ENCODE data around the gene SLC9B2. TPM values are rescaled to one million over a fixed set of nuclear protein-coding genes. Genes with fewer than 3 reads are reported as not detected.
"Not testable (repeated sequence)": the region's sequence is repeated elsewhere in the genome, so short reads cannot be mapped to it uniquely, and the experiment has no call there.

SLC9B2 gene
- total RNA-seq, 1 experiment from 2014 or later: 25.6 TPM

DNA sequence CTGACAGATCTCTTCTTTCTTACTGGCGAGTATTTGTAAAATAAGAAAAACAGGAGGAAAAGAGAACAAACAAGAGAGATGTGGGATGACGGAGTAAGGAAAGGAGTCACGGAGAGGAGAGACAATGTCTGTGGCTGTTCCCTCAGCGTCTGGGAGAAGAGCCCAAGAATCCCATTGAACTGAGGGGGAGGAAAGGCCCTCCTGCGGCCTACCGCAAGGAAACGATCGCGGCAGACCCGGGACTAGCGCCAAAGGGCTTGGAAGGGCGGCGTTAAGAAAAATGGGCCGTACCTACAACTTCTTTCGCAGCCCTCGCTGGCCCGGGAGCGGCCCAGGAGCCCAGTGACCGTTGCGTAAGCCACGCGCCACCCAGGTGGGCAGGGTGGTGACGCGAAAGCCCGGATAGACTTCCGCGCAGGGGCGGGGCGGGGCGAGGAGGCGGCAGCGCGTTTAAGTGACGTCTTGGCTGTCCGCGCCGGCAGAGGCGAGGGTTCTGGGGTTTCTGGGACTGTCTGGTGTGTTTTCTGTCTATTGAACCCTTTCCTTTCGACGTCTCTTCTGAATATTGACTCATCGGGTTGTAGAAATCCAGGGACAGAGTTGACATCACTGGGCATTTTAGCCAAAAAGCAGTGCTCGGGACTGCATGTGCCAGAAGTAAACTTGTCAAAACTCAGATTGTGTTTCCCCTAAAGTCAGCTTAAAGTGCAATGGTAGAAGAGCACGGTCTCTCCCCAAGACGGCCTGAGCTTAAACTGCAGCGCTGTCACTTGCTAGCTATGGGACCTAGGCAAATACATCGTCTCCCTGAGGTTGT is 57.0 kb downstream of the SLC9B2 start, which contains the start of gene SLC9B1:
TSS of gene SLC9B1 (minus strand) at position 398 of the 817 bp plus-strand sequence. CDS start 27,994 bp downstream, outside the sequence.
- peak; percentile 90 for DNase-seq (ENCODE audit: extremely low read depth, low read depth)

DNA sequence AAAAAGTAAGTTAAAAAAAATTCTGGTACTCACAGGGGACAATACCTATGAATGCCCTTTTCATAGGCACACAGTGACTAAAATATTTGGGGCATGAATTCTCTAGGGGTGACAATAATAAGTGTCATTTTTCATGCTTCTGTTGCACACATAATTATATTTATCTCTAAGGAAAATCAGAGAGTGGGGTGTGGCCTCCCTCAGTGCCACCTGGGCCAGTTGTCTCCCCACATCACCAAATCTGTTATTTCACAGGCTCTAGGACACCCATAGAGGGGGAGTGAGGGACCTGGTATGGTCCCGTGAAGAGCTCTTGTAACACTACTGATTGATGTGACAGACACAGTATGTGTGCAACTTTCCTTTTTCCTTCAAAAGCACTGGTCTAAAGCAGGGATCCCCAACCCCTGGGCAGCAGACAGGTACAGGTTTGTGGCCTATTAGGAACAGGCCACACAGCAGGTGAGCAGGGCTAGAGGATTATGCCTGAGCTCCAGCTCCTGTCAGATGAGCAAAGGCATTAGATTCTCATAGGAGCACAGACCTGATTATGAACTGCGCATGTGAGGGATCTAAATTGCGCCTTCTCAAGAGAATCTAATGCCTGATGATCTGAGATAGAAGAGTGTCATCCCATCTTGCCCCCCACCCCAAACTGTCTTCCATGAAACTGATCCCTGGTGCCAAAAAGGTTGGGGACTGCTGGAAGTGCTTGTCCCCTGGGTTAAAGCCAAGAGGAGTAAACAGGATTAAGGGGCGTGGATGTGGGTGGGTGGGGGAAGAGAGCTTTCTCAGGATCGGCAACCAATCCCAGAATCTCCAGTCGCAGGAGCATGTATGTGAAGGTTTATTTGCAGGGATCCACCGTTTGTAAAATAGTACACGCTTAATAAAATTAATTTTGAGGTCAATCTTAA is 57.9 kb downstream of the SLC9B2 start:
- no peak for DNase-seq (ENCODE audit: extremely low read depth, low read depth)

DNA sequence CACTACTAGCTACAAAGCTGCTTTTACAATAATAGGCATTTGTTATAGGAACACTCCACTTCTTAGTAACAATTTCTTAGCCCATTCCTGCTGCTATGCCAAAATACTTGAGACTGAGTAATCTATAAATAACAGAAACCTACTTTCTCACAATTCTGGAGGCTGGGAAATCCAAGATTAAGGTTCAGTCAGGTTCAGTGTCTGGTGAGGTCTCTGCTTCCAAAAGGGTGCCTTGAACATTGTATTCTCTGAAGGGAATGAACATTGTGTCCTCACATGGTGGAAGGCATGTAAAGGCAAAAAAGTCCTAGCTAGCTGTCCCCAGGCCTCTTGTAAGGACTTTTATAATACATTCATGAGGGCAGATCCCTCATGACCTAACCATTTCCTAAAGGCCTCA is 64.0 kb downstream of the SLC9B2 start:
- DNase-seq (ENCODE audit: extremely low read depth, low read depth): no peak

DNA sequence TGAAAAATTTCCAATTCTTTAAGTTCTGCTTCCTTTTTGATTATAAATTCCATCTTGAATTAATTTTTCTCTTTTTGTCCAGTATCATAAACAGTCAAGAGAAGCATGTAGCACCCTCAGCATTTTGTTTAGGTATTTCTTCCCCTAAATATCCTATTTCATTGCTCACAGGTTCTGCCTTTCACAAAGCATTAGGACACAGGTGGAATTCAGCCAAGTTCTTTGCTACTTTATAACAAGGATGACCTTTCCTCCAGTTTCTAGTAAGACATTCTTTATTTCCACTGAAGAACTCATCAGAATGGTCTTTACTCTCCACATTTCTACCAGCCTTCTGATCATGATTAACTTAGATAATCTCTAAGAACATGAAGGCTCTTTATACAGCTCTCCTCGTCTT is 64.5 kb downstream of the SLC9B2 start:
- no peak for DNase-seq (ENCODE audit: extremely low read depth, low read depth)

DNA sequence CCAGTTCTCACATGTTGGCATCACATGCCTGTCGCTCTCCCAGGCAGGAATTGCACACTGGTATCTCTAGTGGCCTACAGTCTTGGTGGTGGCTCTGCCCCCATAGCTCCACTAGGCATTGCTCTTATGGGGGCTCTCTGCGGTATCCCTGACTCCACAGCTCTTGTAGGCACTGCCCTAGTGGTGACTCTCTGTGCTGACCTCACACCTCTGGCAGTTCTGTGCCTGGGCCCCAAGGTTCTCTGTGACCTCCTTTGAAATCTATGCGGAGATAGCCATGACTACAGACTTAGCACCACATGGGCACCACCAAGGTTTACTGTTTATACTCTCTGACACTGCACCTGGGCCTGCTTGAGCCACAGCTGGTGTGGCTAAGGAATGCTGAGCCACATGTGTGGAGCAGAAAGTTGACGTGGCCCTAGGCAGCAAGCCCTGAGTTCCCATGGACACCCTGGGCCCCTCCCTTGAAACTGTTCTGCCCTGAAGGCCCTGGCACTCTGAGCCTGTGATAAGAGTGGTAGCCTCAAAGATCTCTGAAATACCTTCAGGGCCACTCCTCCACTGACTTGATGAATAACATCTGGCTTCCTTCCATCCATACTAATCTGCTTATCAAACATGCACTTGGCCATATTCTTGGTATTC is 65.1 kb downstream of the SLC9B2 start:
- DNase-seq (ENCODE audit: extremely low read depth, low read depth): no peak

DNA sequence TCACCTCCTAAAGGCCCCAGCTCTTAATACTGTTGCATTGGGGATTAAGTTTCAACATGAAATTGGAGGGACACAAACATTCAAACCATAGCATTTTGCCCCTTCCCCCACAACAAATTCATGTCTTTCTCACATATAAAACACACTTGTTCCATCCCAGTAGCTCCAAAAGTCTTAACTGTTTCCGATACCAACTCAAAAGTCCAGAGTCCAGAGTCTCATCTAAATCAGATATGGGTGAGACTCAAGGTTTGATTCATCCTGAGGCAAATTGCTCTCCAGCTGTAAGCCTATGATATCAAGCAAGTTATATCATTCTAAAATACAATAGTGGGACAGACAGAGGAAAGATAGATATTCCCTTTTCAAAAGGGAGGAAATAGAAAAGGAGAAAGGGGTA is 65.8 kb downstream of the SLC9B2 start:
- no peak for DNase-seq (ENCODE audit: extremely low read depth, low read depth)

DNA sequence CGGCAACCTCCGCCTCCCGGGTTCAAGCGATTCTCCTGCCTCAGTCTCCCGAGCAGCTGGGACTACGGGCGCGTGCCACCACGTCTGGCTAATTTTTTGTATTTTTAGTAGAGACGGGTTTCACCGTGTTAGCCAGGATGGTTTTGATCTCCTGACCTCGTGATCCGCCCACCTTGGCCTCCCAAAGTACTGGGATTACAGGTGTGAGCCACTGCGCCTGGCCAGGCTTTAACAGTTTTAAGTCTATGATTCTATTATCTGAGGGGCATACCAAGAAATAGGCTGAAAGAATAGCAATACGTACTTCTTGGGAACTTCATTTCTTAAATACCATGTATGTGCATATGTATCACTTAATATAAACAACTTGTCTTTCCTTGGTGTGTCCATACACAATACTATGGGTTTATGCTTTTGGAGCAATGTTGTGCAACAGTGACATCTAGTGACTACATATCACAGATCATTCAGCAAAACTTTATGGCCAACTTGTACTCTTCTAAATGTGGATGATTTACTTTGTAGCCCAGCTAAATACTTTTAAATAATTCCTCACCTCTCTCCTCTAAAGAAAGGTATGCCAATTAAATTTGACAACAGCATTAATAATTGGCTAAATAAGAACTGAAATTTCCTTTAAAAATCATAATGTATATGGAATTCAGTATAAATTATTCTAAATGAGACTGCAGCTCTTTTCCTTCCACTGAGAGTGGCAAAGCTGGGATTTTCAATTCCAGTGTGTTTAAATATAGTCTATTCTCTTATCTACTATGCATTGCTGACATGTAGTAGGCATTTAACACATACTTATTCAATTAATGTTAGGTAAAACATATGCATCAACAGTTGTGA is 67.5 kb downstream of the SLC9B2 start:
- peak; percentile 54 for DNase-seq (ENCODE audit: extremely low read depth, low read depth)

DNA sequence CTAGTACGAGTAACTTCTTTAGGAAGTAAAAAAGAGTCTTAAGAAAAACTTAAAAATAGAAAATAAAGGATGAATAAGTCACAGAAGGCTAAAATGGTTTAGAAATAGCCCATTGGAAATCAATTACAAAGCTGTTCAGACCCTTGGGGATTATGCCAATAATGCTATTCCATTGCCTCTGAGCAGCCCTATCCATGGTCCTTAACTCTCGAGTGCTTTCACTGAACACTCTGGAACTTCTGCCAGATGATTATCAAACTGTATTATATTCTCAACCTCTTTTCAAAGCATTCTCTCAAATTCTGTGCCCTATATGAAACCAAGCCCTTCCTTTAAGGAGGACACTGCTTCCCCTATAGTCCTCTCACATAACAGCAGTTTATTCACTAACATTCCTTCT is 74.0 kb downstream of the SLC9B2 start:
- no peak for DNase-seq (ENCODE audit: extremely low read depth, low read depth)

DNA sequence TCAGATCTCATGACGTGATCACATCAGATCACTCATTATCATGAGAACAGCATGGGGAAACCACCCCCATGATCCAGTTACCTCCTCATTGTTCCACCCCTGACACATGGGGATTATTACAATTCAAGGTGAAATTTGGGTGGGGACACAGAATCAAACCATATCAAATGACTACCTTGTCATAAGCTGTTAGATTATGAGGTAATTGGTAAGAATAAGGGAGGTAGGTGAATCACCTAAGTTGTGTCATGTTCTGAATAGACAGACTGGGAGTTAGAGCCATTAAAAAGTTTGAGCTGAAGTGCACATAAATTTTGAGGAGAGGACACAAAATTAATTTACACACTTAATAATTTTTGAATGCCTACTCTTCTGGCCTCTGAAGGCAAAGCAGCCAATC is 81.8 kb downstream of the SLC9B2 start:
- no peak for DNase-seq (ENCODE audit: extremely low read depth, low read depth)

DNA sequence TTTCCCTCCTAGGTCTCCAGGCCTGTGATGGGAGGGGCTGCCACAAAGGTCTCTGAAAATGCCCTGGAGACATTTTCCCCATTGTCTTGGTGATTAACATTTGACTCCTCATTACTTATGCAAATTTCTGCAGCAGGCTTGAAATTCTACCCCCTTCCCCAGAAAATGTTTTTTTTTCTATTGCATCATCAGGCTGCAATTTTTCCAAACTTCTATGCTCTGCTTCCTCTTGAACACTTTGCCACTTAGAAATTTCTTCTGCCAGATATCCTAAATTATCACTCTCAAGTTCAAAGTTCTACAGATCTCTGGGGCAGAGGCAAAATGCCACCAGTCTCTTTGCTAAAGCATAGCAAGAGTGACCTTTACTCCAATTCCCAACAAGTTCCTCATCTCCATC is 82.6 kb downstream of the SLC9B2 start:
- DNase-seq (ENCODE audit: extremely low read depth, low read depth): not testable (repeated sequence)

DNA sequence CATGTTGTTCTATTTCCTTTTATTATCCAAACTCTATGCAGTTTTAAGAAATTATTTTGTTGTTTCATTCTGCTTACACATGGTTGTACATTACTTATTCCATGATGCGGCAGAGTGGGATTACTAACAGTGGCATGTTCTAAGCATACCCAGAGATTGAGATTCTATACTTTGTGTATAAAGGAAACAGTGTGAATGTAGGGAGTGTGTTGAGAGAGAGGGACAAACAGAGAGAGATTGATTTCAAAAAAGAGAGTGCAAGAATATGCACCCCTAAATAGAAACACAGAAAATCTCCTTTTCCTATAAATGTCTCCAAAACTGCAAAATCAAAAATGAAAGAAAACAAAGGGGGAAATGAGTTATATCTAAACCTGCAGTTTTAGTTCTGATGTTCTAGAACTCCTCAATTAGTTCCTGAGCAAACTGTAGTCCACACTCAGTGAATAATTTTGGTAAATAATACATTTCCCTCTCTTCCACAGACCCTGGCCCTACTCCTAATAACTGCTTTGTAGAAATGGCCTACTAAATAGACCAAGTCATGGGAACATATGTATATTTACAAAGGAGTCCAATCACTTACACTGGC is 88.0 kb downstream of the SLC9B2 start:
- no peak for DNase-seq (ENCODE audit: extremely low read depth, low read depth)

DNA sequence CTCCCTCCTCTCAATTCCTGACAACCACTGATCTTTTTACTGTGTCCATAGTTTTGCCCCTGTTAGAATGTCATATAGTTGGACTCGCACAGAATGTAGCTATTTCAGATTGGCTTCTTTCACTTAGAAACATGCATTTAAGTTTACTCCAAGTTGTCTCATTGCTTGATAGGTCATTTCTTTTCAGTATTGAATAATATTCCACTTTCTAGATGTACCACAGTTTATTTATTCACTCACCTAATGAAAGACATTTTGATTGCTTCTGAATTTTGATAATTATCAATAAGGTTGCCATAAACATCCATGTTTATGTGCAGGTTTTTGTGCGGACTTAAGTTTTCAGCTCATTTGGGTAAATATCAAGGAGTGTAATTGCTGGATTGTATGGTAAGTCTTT is 95.6 kb downstream of the SLC9B2 start:
- DNase-seq (ENCODE audit: extremely low read depth, low read depth): no peak

Other genes with a start within 250 kb of the SLC9B2 start
- 521 and 567 TPM in 2 replicates for gene UBE2D3, start 249.2 kb downstream of the SLC9B2 start, total RNA-seq (2014; rRNA removed; shearing (Covaris generic))
- 73.1 and 76.7 TPM in 2 replicates for gene CISD2, start 207.8 kb downstream of the SLC9B2 start, total RNA-seq (2014; rRNA removed; shearing (Covaris generic))
- gene SLC9B1, start 57.1 kb downstream of the SLC9B2 start, total RNA-seq (2014; rRNA removed; shearing (Covaris generic)): 0.12 and 0.26 TPM in 2 replicates
- 6.0 TPM in 2 replicates for gene BDH2, start 23.1 kb upstream of the SLC9B2 start, total RNA-seq (2014; rRNA removed; shearing (Covaris generic))
- 22.4 and 26.3 TPM in 2 replicates for gene CENPE, start 121.6 kb upstream of the SLC9B2 start, total RNA-seq (2014; rRNA removed; shearing (Covaris generic))